K562 (cell line): ENCODE measurements around the gene C5orf24. TPM values are rescaled to one million over a fixed set of nuclear protein-coding genes. Genes with fewer than 3 reads are reported as not detected.

ENCODE experiments used
- ATF1 ChIP-seq, 2 experiments: fragments of 450-650 bp in 1 of 2; IDR thresholded peaks; 2 replicates each; pipeline ENCODE4 v1.6.1; 2016; ENCODE audit warnings: missing compliant biosample characterization in 1 of 2, missing genetic modification characterization in 1 of 2
- BRD4 ChIP-seq: fragments of 200-600 bp; sonication (generic); IDR thresholded peaks from 2 replicates; pipeline ENCODE4 v1.6.1; 2017; ENCODE audit warnings: inconsistent platforms
- DEAF1 ChIP-seq: fragments of 450-650 bp; formaldehyde crosslinking; IDR thresholded peaks from 2 replicates; pipeline ENCODE4 v1.4.0; 2020; ENCODE audit warnings: mild to moderate bottlenecking, moderate library complexity
- ELF4 ChIP-seq: fragments of 450-650 bp; formaldehyde crosslinking; IDR thresholded peaks from 2 replicates; pipeline ENCODE4 v1.4.0; 2022; ENCODE audit warnings: missing genetic modification characterization
- GABPB1 ChIP-seq: sonication (generic); formaldehyde crosslinking; IDR thresholded peaks from 2 replicates; pipeline ENCODE4 v1.8.0; 2022; ENCODE audit warnings: mild to moderate bottlenecking, missing genetic modification reagents
- KDM1A ChIP-seq, 2 experiments: fragments of 450-650 bp; IDR thresholded peaks; 2 replicates each; pipeline ENCODE4 v1.6.1; 2016; ENCODE audit warnings: mild to moderate bottlenecking in 2 of 2
- MAX ChIP-seq: sonication (generic); formaldehyde crosslinking; IDR thresholded peaks from 2 replicates; pipeline ENCODE4 v1.9.0; 2022; ENCODE audit warnings: mild to moderate bottlenecking, missing genetic modification reagents
- MECOM ChIP-seq: fragments of 250-450 bp; sonication (Bioruptor Pico); IDR thresholded peaks from 2 replicates; pipeline ENCODE4 v1.8.0; 2022; ENCODE audit warnings: inconsistent platforms
- MITF ChIP-seq: IDR thresholded peaks from 2 replicates; pipeline ENCODE4 v1.6.1; 2014; ENCODE audit warnings: antibody characterized with exemption
- MTA1 ChIP-seq: fragments of 450-650 bp; IDR thresholded peaks from 2 replicates; pipeline ENCODE4 v1.6.1; 2017; ENCODE audit warnings: borderline replicate concordance
- NFXL1 ChIP-seq: fragments of 450-650 bp; formaldehyde crosslinking; IDR thresholded peaks from 2 replicates; pipeline ENCODE4 v1.4.0; 2021; ENCODE audit warnings: mild to moderate bottlenecking
- POLR2G ChIP-seq: fragments of 200-400 bp; formaldehyde crosslinking; IDR thresholded peaks from 2 replicates; pipeline ENCODE4 v1.6.1; 2017; ENCODE audit warnings: low read depth, mild to moderate bottlenecking, antibody characterized with exemption, low read length, moderate library complexity
- RBBP5 ChIP-seq: fragments of 200-600 bp; sonication (generic); IDR thresholded peaks from 2 replicates; pipeline ENCODE4 v1.6.1; 2012; ENCODE audit warnings: borderline replicate concordance, mild to moderate bottlenecking, low read length, control low read depth, inconsistent platforms; ENCODE audit not compliant: insufficient read depth, poor library complexity, severe bottlenecking
- SMARCE1 ChIP-seq: fragments of 450-650 bp; IDR thresholded peaks from 2 replicates; pipeline ENCODE4 v1.7.1; 2016; ENCODE audit warnings: mild to moderate bottlenecking
- ZBED1 ChIP-seq: IDR thresholded peaks from 2 replicates; pipeline ENCODE4 v1.6.1; 2014
- ZBTB7A ChIP-seq: IDR thresholded peaks from 2 replicates; pipeline ENCODE4 v1.6.1; 2011; ENCODE audit warnings: low read depth, mild to moderate bottlenecking, low read length, moderate library complexity, borderline replicate concordance; ENCODE audit not compliant: control insufficient read depth
- ZBTB9 ChIP-seq: fragments of 450-650 bp; formaldehyde crosslinking; IDR thresholded peaks from 2 replicates; pipeline ENCODE4 v1.4.0; 2020; ENCODE audit warnings: mild to moderate bottlenecking, moderate library complexity
- ZNF184 ChIP-seq: sonication (generic); formaldehyde crosslinking; IDR thresholded peaks from 2 replicates; pipeline ENCODE4 v1.5.0; 2020; ENCODE audit warnings: missing genetic modification reagents
- ZNF253 ChIP-seq: fragments of 250-450 bp; sonication (Bioruptor Pico); conservative IDR thresholded peaks from 2 replicates; pipeline ENCODE4 v1.6.1; 2021; ENCODE audit warnings: mild to moderate bottlenecking
- ZNF395 ChIP-seq: fragments of 200-800 bp; sonication (Bioruptor generic); IDR thresholded peaks from 2 replicates; pipeline ENCODE4 v1.6.1; 2017; ENCODE audit warnings: missing genetic modification characterization, missing compliant biosample characterization
- ZNF551 ChIP-seq: fragments of 250-450 bp; sonication (Bioruptor Pico); IDR thresholded peaks from 2 replicates; pipeline ENCODE4 v1.5.0; 2021; ENCODE audit warnings: mild to moderate bottlenecking, moderate library complexity
- polyA plus RNA-seq, 8 experiments: library from polyadenylated mRNA; depleted of rRNA in 4 of 8; stranded (reverse) in 5 of 8; unstranded in 3 of 8; fragments of >200 nt; fragmentation: Nextera tagmentation in 2 of 8; fragmentation: Illumina TruSeq in 1 of 8; extraction: Ambion mirVana in 2 of 8; extraction: Trizol in 1 of 8; gene quantifications; 2 replicates each; pipeline versions ENCODE4 v1.2.1 to v1.2.3, GENCODE V29; 2011 to 2014; ENCODE audit warnings: inconsistent platforms in 1 of 8, missing spikeins in 1 of 8
- total RNA-seq, 7 experiments: library from RNA; depleted of rRNA in 6 of 7; stranded (reverse); fragments of >200 nt in 6 of 7; fragmentation: Illumina TruSeq in 2 of 7; extraction: Trizol in 2 of 7; gene quantifications; 2 replicates each; pipeline versions ENCODE4 v1.2.1 to v1.2.3, GENCODE V29; 2011 to 2021; ENCODE audit warnings: low replicate concordance in 1 of 7

The C5orf24 gene
- total and polyA plus RNA-seq, 9 of the 15 experiments (the other 6 are each of a cell fraction or from before 2014, with no cell fraction given) = 8.9 to 38.6 (median 28.4) TPM

- TF ChIP-seq ZBTB9 (peak; percentile 86), DEAF1 (CRISPR knock-in tag) (no peak), ZNF395 (peak; percentile 80; the same call in 1 of the 2 replicates), ZBTB7A (peak; percentile 43; the same call in 1 of the 2 replicates), ZNF184 (no peak), MECOM (no peak), ZBED1 (peak; percentile 89), POLR2G (peak; percentile 100), ZNF551 (no peak), ELF4 (CRISPR knock-in tag) (no peak), NFXL1 (no peak), SMARCE1 (peak; percentile 50; the same call in 1 of the 2 replicates), MTA1 (no peak), MAX (CRISPR knock-in tag) (peak; percentile 96), BRD4 (no peak), GABPB1 (peak; percentile 77), RBBP5 (peak; percentile 94), MITF (0 out of 2 replicates have a peak, but pooled peaks have one; percentile 9), ATF1 (CRISPR knock-in tag; IDR thresholded peaks at IDR 0.05) (no peak), ATF1 (tag; IDR thresholded peaks at IDR 0.05) (peak; percentile 80), KDM1A (IDR thresholded peaks at IDR 0.05) (no peak), ZNF253 (no peak)
Measured at GRCh38 chr5:134845852-134846640, at the start of gene C5orf24 (continued).
